HG02763 (cell line): Measurements from ENCODE around the gene IRS2.
"Not testable (repeated sequence)": the region's sequence is repeated elsewhere in the genome, so short reads cannot be mapped to it uniquely, and the experiment has no call there.

Experiments used
- ATAC-seq: cut with Tn5 transposase; IDR thresholded peaks from one replicate; pipeline ENCODE4 v1.9.1; 2021; ENCODE audit warnings: mild to moderate bottlenecking, moderate library complexity; ENCODE audit not compliant: unreplicated experiment

The IRS2 gene

GRCh38 chr13:109786457-109787134 is at the start of gene IRS2:
Gene IRS2 (minus strand): TSS chr13:109786583. CDS start chr13:109786053, 530 bp downstream.
- ATAC-seq, result peak; percentile 94

GRCh38 chr13:109834973-109835720 is 48.8 kb upstream of the IRS2 start:
- no peak for ATAC-seq

GRCh38 chr13:109833940-109834339 is 47.6 kb upstream of the IRS2 start:
- ATAC-seq, result no peak

GRCh38 chr13:109833071-109833470 is 46.7 kb upstream of the IRS2 start:
- no peak for ATAC-seq

GRCh38 chr13:109828591-109829316 is 42.4 kb upstream of the IRS2 start:
- not testable (repeated sequence) for ATAC-seq

- ATAC-seq, result not testable (repeated sequence)
Observed at GRCh38 chr13:109823201-109823600, 36.8 kb upstream of the IRS2 start.

- no peak for ATAC-seq
Observed at GRCh38 chr13:109821103-109821502, 34.7 kb upstream of the IRS2 start.

- ATAC-seq, result no peak
Observed at GRCh38 chr13:109819874-109820273, 33.5 kb upstream of the IRS2 start.

GRCh38 chr13:109818886-109819285 is 32.5 kb upstream of the IRS2 start:
- ATAC-seq, result no peak

GRCh38 chr13:109817591-109818535 is 31.5 kb upstream of the IRS2 start:
- no peak for ATAC-seq

GRCh38 chr13:109816808-109817203 is 30.4 kb upstream of the IRS2 start:
- no peak for ATAC-seq

GRCh38 chr13:109816112-109816807 is 29.9 kb upstream of the IRS2 start:
- no peak for ATAC-seq

- ATAC-seq, result no peak
Observed at GRCh38 chr13:109815651-109816050, 29.3 kb upstream of the IRS2 start.

GRCh38 chr13:109813663-109814062 is 27.3 kb upstream of the IRS2 start:
- ATAC-seq, result no peak

GRCh38 chr13:109812382-109812781 is 26.0 kb upstream of the IRS2 start:
- ATAC-seq, result no peak

GRCh38 chr13:109810761-109811510 is 24.6 kb upstream of the IRS2 start:
- no peak for ATAC-seq

- no peak for ATAC-seq
Observed at GRCh38 chr13:109809216-109809932, 23.0 kb upstream of the IRS2 start.

- no peak for ATAC-seq
Observed at GRCh38 chr13:109807345-109807744, 21.0 kb upstream of the IRS2 start.

- no peak for ATAC-seq
Observed at GRCh38 chr13:109804654-109805053, 18.3 kb upstream of the IRS2 start.
